Upper lobe of left lung (tissue), 6 donors: ENCODE data around the gene GPHA2. TPM values are rescaled to one million over a fixed set of nuclear protein-coding genes. Genes with fewer than 3 reads are reported as not detected.

Source experiments
- ATAC-seq, 2 donors: fragments of 200-7000 bp; cut with Tn5 transposase; one replicate each; pipeline ENCODE4 v1.9.1; 2022; ENCODE audit warnings: mild to moderate bottlenecking in 2 of 2, moderate library complexity in 2 of 2; ENCODE audit not compliant: low FRiP score in 2 of 2
- DNase-seq, 2 donors: peaks; one replicate each; pipeline ENCODE4 v3.0.0-alpha.2; 2019 to 2020
- H3K27ac ChIP-seq, 4 donors: fragments of 200-600 bp; sonication (generic); one replicate each; pipeline ENCODE4 v1.5.1; 2016 to 2019
- H3K27me3 ChIP-seq, 4 donors: fragments of 200-600 bp; sonication (generic); one replicate each; pipeline ENCODE4 v1.5.1; 2017 to 2019
- H3K36me3 ChIP-seq, 4 donors: fragments of 200-600 bp; sonication (generic); one replicate each; pipeline ENCODE4 v1.5.1; 2016 to 2019
- H3K4me1 ChIP-seq, 4 donors: fragments of 200-600 bp; sonication (generic); one replicate each; pipeline ENCODE4 v1.5.1; 2018 to 2019
- H3K4me3 ChIP-seq, 4 donors: fragments of 200-600 bp; sonication (generic); one replicate each; pipeline ENCODE4 v1.5.1; 2017 to 2019; ENCODE audit warnings: mild to moderate bottlenecking in 2 of 4, moderate library complexity in 1 of 4
- H3K9me3 ChIP-seq, 4 donors: fragments of 200-600 bp; sonication (generic); one replicate each; pipeline ENCODE4 v1.5.1; 2018 to 2019
- EP300 ChIP-seq, 4 donors: sonication (generic); formaldehyde crosslinking; IDR thresholded peaks; one replicate each; pipeline ENCODE4 v1.5.1; 2017; ENCODE audit warnings: antibody characterized with exemption in 4 of 4, control low read depth in 2 of 4
- POLR2A ChIP-seq, 4 donors: fragments of 450-650 bp; IDR thresholded peaks; one replicate each; pipeline ENCODE4 v1.5.1; 2016 to 2017; ENCODE audit warnings: antibody characterized with exemption in 4 of 4, mild to moderate bottlenecking in 2 of 4
- POLR2AphosphoS5 ChIP-seq, 2 donors: sonication (generic); formaldehyde crosslinking; IDR thresholded peaks; one replicate each; pipeline ENCODE4 v1.5.1; 2017; ENCODE audit warnings: antibody characterized with exemption in 2 of 2
- WGBS, 2 donors: methylation state at CpG; one replicate each; pipeline ENCODE4 v1.1.5; 2017 to 2018; 5-methylcytosine and 5-hydroxymethylcytosine counted together
- total RNA-seq, 6 donors: library from RNA; depleted of rRNA in 4 of 6; stranded (reverse); fragments of >200 nt in 4 of 6; gene quantifications; one replicate each; pipeline versions ENCODE4 v1.1.0 to v1.2.1, GENCODE V29; 2016 to 2021
- TF ChIP-seq, protein P1 (sequence below), 6 experiments: fragments of 450-650 bp in 4 of 6; fragments of 200-600 bp in 2 of 6; sonication (generic) in 2 of 6; IDR thresholded peaks; one replicate each; pipeline ENCODE4 v1.5.1; 2016 to 2019; ENCODE audit warnings: antibody characterized with exemption in 6 of 6
- donor health status: DM: no; HTN: no; CAD: no; lungs with moderate emphysema.
- donor health status: DM: no; HTN: yes; CAD: no; lungs with severe emphysema.

GPHA2 gene
- total RNA-seq, 6 donors from 2014 or later, result not detected

DNA sequence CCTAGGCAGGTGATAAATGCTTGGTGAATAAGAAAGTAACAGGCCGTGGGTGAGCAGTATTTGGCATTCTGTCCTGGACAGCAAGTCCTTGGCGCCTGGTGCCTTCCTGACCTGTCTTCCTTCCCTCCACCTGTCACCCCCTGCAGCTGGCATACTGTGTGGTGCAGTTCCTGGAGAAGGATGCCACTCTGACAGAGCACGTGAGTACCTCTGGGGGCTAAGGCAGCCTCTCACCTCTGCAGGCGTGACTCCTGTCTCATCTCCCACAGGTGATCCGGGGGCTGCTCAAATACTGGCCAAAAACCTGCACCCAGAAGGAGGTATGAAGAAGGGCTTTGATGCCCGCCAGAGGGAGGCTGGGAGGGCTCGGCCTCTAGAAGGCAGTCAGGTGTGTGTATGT lies 4.4 kb downstream of the GPHA2 start:
- Histone ChIP-seq H3K27ac (no peak overlapping the region), H3K36me3 (peaks cover 21 to 87% (median 69%) of the 10 kb centered on the region in 4 donors), H3K9me3 (no peaks in the 10 kb centered on the region), H3K4me3 (no peak overlapping the region), H3K27me3 (no peaks in the 10 kb centered on the region), H3K4me1 (peaks cover 2 to 9% (median 5%) of the 10 kb centered on the region in 4 donors)
- DNase-seq (no peak), ATAC-seq (no peak)
- TF ChIP-seq POLR2A (IDR thresholded peaks at IDR 0.05), result no peak
- TF ChIP-seq EP300 (IDR thresholded peaks at IDR 0.05), result no peak
- TF ChIP-seq, protein P1, sequence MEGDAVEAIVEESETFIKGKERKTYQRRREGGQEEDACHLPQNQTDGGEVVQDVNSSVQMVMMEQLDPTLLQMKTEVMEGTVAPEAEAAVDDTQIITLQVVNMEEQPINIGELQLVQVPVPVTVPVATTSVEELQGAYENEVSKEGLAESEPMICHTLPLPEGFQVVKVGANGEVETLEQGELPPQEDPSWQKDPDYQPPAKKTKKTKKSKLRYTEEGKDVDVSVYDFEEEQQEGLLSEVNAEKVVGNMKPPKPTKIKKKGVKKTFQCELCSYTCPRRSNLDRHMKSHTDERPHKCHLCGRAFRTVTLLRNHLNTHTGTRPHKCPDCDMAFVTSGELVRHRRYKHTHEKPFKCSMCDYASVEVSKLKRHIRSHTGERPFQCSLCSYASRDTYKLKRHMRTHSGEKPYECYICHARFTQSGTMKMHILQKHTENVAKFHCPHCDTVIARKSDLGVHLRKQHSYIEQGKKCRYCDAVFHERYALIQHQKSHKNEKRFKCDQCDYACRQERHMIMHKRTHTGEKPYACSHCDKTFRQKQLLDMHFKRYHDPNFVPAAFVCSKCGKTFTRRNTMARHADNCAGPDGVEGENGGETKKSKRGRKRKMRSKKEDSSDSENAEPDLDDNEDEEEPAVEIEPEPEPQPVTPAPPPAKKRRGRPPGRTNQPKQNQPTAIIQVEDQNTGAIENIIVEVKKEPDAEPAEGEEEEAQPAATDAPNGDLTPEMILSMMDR (IDR thresholded peaks at IDR 0.05), result no peak
- TF ChIP-seq POLR2AphosphoS5 (IDR thresholded peaks at IDR 0.05), result no peak
- 90 to 94% methylated on average over 6 to 7 of the region's 7 CpGs for WGBS, 2 donors

- peaks cover 12 to 19% (median 14%) of the 10 kb centered on the region in 4 donors for H3K4me1 ChIP-seq
- H3K36me3 ChIP-seq, result peaks cover 21 to 82% (median 67%) of the 10 kb centered on the region in 4 donors
- H3K27me3 ChIP-seq, result no peaks in the 10 kb centered on the region
- no peak overlapping the region for H3K27ac ChIP-seq
- DNase-seq (no peak), ATAC-seq (no peak)
- TF ChIP-seq, protein P1 (IDR thresholded peaks at IDR 0.05), result no peak
- TF ChIP-seq POLR2AphosphoS5 (IDR thresholded peaks at IDR 0.05) (no peak), EP300 (IDR thresholded peaks at IDR 0.05) (no peak), POLR2A (IDR thresholded peaks at IDR 0.05) (no peak)
- no peaks in the 10 kb centered on the region for H3K9me3 ChIP-seq
- no peak overlapping the region for H3K4me3 ChIP-seq
- WGBS, 2 donors, result 90 to 99% methylated on average over 6 of the region's 6 CpGs
Observed at GRCh38 chr11:64930340-64930739, 5.4 kb downstream of the GPHA2 start.

DNA sequence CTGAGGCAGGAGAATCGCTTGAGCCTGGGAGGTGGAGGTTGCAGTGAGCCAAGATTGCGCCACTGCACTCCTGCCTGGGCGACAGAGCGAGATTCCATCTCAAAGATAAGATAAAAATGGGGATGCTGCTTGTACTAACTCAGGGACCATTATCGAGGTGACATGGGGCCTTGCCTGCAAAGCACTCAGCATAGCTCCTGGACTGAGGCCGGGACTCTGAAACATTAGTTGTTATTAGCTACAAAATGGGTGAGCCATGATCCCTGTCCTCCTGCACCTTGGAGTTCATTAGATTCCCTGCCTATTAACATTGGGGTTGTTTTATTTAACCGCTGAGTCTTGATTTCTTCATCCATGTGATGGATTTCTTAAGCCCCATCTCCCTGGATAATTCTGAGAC lies 6.1 kb downstream of the GPHA2 start:
- Histone ChIP-seq H3K27me3 (no peaks in the 10 kb centered on the region), H3K36me3 (peaks cover 21 to 75% (median 61%) of the 10 kb centered on the region in 4 donors), H3K27ac (no peak overlapping the region), H3K4me1 (peaks cover 14 to 24% (median 16%) of the 10 kb centered on the region in 4 donors), H3K4me3 (no peak overlapping the region), H3K9me3 (no peaks in the 10 kb centered on the region)
- DNase-seq (no peak), ATAC-seq (no peak)
- 90 to 93% methylated on average over 7 of the region's 7 CpGs for WGBS, 2 donors
- TF ChIP-seq EP300 (IDR thresholded peaks at IDR 0.05) (no peak), POLR2AphosphoS5 (IDR thresholded peaks at IDR 0.05) (no peak), POLR2A (IDR thresholded peaks at IDR 0.05) (no peak)
- TF ChIP-seq, protein P1 (IDR thresholded peaks at IDR 0.05), result no peak

GRCh38 chr11:64928957-64929356 lies 6.7 kb downstream of the GPHA2 start:
- Histone ChIP-seq H3K4me3 (no peak overlapping the region), H3K27ac (no peak overlapping the region), H3K27me3 (no peaks in the 10 kb centered on the region), H3K9me3 (no peaks in the 10 kb centered on the region), H3K4me1 (peaks cover 14 to 29% (median 20%) of the 10 kb centered on the region in 4 donors), H3K36me3 (peaks cover 21 to 70% (median 57%) of the 10 kb centered on the region in 4 donors)
- TF ChIP-seq EP300 (IDR thresholded peaks at IDR 0.05), result no peak
- WGBS, 2 donors, result 95 to 98% methylated on average over 2 of the region's 2 CpGs
- DNase-seq (no peak), ATAC-seq (no peak)

GRCh38 chr11:64926689-64927088 lies 9.0 kb downstream of the GPHA2 start:
- peaks cover 14 to 37% (median 25%) of the 10 kb centered on the region in 4 donors for H3K4me1 ChIP-seq
- no peaks in the 10 kb centered on the region for H3K9me3 ChIP-seq
- H3K4me3 ChIP-seq, result no peak overlapping the region
- no peaks in the 10 kb centered on the region for H3K27me3 ChIP-seq
- DNase-seq (peak in 1 of 2 donors; percentile 77), ATAC-seq (no peak)
- TF ChIP-seq POLR2AphosphoS5 (IDR thresholded peaks at IDR 0.05), result no peak
- no peak for TF ChIP-seq POLR2A (IDR thresholded peaks at IDR 0.05)
- TF ChIP-seq, protein P1 (IDR thresholded peaks at IDR 0.05), result no peak
- TF ChIP-seq EP300 (IDR thresholded peaks at IDR 0.05), result no peak
- peaks cover 13 to 47% (median 37%) of the 10 kb centered on the region in 4 donors for H3K36me3 ChIP-seq
- no peak overlapping the region for H3K27ac ChIP-seq
- 77% methylated on average over 11 to 22 of the region's 22 CpGs for WGBS, 2 donors
